Endothelial cell of hepatic sinusoid (primary cell): ENCODE data around the gene SAP25.
"Not testable (repeated sequence)": the region's sequence is repeated elsewhere in the genome, so short reads cannot be mapped to it uniquely, and the experiment has no call there.

Experiments used
- in situ Hi-C: cut with HindIII; loops from 2 replicates; pipeline ENCODE4 v1.10.0; 2017; ENCODE audit warnings: low sequenced_read_pairs

The SAP25 gene

GRCh38 chr7:100539436-100540006 lies 34.2 kb downstream of the SAP25 start:
- in situ Hi-C loops = no loop called here

- in situ Hi-C loops = no loop called here
Measured at GRCh38 chr7:100538654-100539435, 34.9 kb downstream of the SAP25 start, which contains the start of gene AGFG2. AGFG2 (plus strand) TSS chr7:100539203; CDS start chr7:100539347, 144 bp downstream.

- in situ Hi-C loops = no loop called here
Measured at GRCh38 chr7:100538348-100538653, 35.4 kb downstream of the SAP25 start.

- in situ Hi-C loops = not testable (repeated sequence)
Measured at GRCh38 chr7:100536695-100537094, 37.0 kb downstream of the SAP25 start.

- in situ Hi-C loops = not testable (repeated sequence)
Measured at GRCh38 chr7:100535982-100536381, 37.7 kb downstream of the SAP25 start.

- in situ Hi-C loops = no loop called here
Measured at GRCh38 chr7:100532165-100533022, 41.3 kb downstream of the SAP25 start.

- in situ Hi-C loops = not testable (repeated sequence)
Measured at GRCh38 chr7:100528108-100528866, 45.4 kb downstream of the SAP25 start.

GRCh38 chr7:100523192-100523591 lies 50.5 kb downstream of the SAP25 start:
- in situ Hi-C loops = not testable (repeated sequence)
